Mammary epithelial cell (primary cell): Measurements from ENCODE around the gene FEZF1.

Experiments used
- CTCF ChIP-seq, 2 donors: IDR thresholded peaks in 1 of 2; conservative IDR thresholded peaks in 1 of 2; 2 replicates each; pipeline ENCODE4 v1.5.1; 2011 to 2012; ENCODE audit warnings: inconsistent platforms in 2 of 2, low read length in 2 of 2, mild to moderate bottlenecking in 2 of 2, control low read depth in 1 of 2, low read depth in 1 of 2; ENCODE audit not compliant: insufficient read depth in 1 of 2; ENCODE audit errors: extremely low read depth in 1 of 2
- EZH2 ChIP-seq: IDR thresholded peaks from 2 replicates; pipeline ENCODE4 v1.6.1; 2012; ENCODE audit warnings: low read length, inconsistent platforms, borderline replicate concordance

- TF ChIP-seq CTCF (conservative IDR thresholded peaks at IDR 0.05 in 1 of 2, IDR thresholded peaks at IDR 0.05 in 1 of 2; ENCODE audit: extremely low read depth in 1 of 2, insufficient read depth in 1 of 2, low read depth in 1 of 2, low read length in 2 of 2) (no peak), EZH2 (no peak)
Observed at GRCh38 chr7:122340427-122340826, 35.9 kb upstream of the FEZF1 start.
